Astrocyte of the spinal cord (primary cell): ENCODE data around the gene PTCRA.

Source experiments
- DNase-seq: peaks from one replicate; pipeline ENCODE4 v3.0.0; 2011; ENCODE audit warnings: low read depth, low spot score
- H3K4me3 ChIP-seq: 2 replicates; pipeline ENCODE4 v1.5.1; 2011; ENCODE audit warnings: low read depth, mild to moderate bottlenecking, low read length, moderate library complexity
- CTCF ChIP-seq: IDR thresholded peaks from 2 replicates; pipeline ENCODE4 v1.5.1; 2012; ENCODE audit warnings: low read depth, mild to moderate bottlenecking, low read length, inconsistent platforms
- in situ Hi-C: cut with HindIII; loops from 2 replicates; pipeline ENCODE4 v1.10.0; 2017; ENCODE audit warnings: low sequenced_read_pairs

PTCRA gene

GRCh38 chr6:42968126-42968701, 52.4 kb downstream of the PTCRA start:
- TF ChIP-seq CTCF: no peak
- in situ Hi-C loops: no loop called here
- DNase-seq: no peak
- no peak overlapping the region for H3K4me3 ChIP-seq

- TF ChIP-seq CTCF: no peak
- no peak overlapping the region for H3K4me3 ChIP-seq
- in situ Hi-C loops: no loop called here
- DNase-seq: no peak
These were observed 52.9 kb downstream of the PTCRA start for GRCh38 chr6:42968783-42969182.

GRCh38 chr6:42969431-42969830, 53.6 kb downstream of the PTCRA start:
- H3K4me3 ChIP-seq: no peak overlapping the region
- DNase-seq: no peak
- no peak for TF ChIP-seq CTCF
- in situ Hi-C loops: no loop called here

GRCh38 chr6:42969934-42970333, 54.1 kb downstream of the PTCRA start:
- no peak for TF ChIP-seq CTCF
- no peak overlapping the region for H3K4me3 ChIP-seq
- in situ Hi-C loops: no loop called here
- no peak for DNase-seq

- DNase-seq: no peak
- TF ChIP-seq CTCF: no peak
- H3K4me3 ChIP-seq: no peak overlapping the region
- in situ Hi-C loops: no loop called here
These were observed 55.2 kb downstream of the PTCRA start for GRCh38 chr6:42970871-42971612.

GRCh38 chr6:42971746-42972327, 56.0 kb downstream of the PTCRA start:
- in situ Hi-C loops: no loop called here
- no peak for TF ChIP-seq CTCF
- H3K4me3 ChIP-seq: no peak overlapping the region
- DNase-seq: no peak
